Skeletal muscle tissue (tissue), 4 donors: ENCODE measurements around the gene PRPH. TPM values are rescaled to one million over a fixed set of nuclear protein-coding genes. Genes with fewer than 3 reads are reported as not detected.
"Not testable (repeated sequence)": the region's sequence is repeated elsewhere in the genome, so short reads cannot be mapped to it uniquely, and the experiment has no call there.

ENCODE experiments used
- H3K27ac ChIP-seq: one replicate; pipeline ENCODE4 v1.7.0; 2013; ENCODE audit warnings: mild to moderate bottlenecking, low read depth, low read length, inconsistent platforms
- H3K27me3 ChIP-seq, 3 donors: one replicate each; pipeline ENCODE4 v1.7.0; 2013; ENCODE audit warnings: low read length in 3 of 3; ENCODE audit not compliant: control insufficient read depth in 3 of 3, insufficient read depth in 3 of 3
- H3K36me3 ChIP-seq, 3 donors: one replicate each; pipeline ENCODE4 v1.7.0; 2013; ENCODE audit warnings: low read length in 3 of 3; ENCODE audit not compliant: control insufficient read depth in 3 of 3, insufficient read depth in 3 of 3
- H3K4me1 ChIP-seq, 3 donors: one replicate each; pipeline ENCODE4 v1.7.0; 2013; ENCODE audit warnings: low read length in 3 of 3, mild to moderate bottlenecking in 3 of 3; ENCODE audit not compliant: control insufficient read depth in 3 of 3, insufficient read depth in 3 of 3
- H3K4me3 ChIP-seq, 3 donors: one replicate each; pipeline ENCODE4 v1.7.0; 2013; ENCODE audit warnings: low read length in 3 of 3
- H3K9ac ChIP-seq, 3 donors: one replicate each; pipeline ENCODE4 v1.7.0; 2013; ENCODE audit warnings: low read length in 3 of 3, mild to moderate bottlenecking in 3 of 3, moderate library complexity in 2 of 3, low read depth in 1 of 3
- H3K9me3 ChIP-seq, 3 donors: one replicate each; pipeline ENCODE4 v1.7.0; 2013; ENCODE audit warnings: low read length in 3 of 3; ENCODE audit not compliant: control insufficient read depth in 3 of 3
- total RNA-seq: library from RNA; depleted of rRNA; stranded (reverse); fragments of >200 nt; gene quantifications from one replicate; pipeline ENCODE4 v1.2.3, GENCODE V29; 2014
- donor health status: Osteomylitis.

The PRPH gene
- total RNA-seq, 1 donor from 2014 or later = 2.6 TPM

DNA sequence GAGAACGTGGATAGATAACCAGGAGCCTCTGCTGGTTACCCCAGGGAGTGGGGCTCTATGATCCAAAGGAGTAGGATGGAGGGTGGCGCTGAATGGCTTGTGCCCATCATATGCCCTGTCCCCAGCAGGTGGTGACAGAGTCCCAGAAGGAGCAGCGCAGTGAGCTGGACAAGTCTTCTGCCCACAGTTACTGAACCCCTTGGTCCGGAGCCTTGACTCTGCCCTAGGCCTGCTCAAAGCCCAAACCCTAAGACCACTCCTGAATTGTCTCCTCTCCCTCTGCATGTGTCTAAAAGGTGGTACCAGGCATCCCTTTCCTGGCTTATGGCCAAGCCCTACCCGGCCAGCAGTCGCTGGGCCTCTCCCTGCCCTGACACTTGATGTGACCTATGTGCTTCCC lies 3.2 kb downstream of the PRPH start:
- Histone ChIP-seq H3K27me3 (peaks cover 42 to 50% (median 43%) of the 10 kb centered on the region in 3 donors), H3K4me3 (no peak overlapping the region), H3K9me3 (no peaks in the 10 kb centered on the region), H3K9ac (no peak overlapping the region), H3K27ac (no peak overlapping the region), H3K4me1 (peaks cover 10 to 12% (median 11%) of the 10 kb centered on the region in 3 donors), H3K36me3 (no peaks in the 10 kb centered on the region)

DNA sequence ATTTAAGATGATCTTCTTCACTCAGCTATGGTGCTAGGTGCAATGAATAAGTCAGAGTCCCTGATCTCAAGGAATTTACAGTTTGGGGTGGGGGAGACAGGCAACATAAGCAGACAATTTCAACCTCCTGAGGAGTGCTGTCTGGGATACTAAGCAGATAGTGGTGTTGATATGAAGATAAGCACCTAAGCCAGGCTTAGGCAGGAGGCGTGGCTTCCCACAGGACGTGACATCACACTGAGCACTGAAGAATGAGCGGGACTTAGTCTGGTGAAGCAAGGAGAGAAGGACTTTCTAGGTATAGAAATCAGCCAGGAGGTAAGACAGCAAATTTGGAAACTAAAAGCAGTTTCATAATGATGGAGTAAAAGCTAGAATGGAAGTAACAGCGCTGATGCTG lies 6.8 kb downstream of the PRPH start:
- Histone ChIP-seq H3K4me1 (peaks cover 5 to 6% (median 5%) of the 10 kb centered on the region in 3 donors), H3K4me3 (no peak overlapping the region), H3K36me3 (no peaks in the 10 kb centered on the region), H3K9ac (no peak overlapping the region), H3K27me3 (peaks cover 23 to 28% (median 24%) of the 10 kb centered on the region in 3 donors), H3K9me3 (no peaks in the 10 kb centered on the region), H3K27ac (no peak overlapping the region)

DNA sequence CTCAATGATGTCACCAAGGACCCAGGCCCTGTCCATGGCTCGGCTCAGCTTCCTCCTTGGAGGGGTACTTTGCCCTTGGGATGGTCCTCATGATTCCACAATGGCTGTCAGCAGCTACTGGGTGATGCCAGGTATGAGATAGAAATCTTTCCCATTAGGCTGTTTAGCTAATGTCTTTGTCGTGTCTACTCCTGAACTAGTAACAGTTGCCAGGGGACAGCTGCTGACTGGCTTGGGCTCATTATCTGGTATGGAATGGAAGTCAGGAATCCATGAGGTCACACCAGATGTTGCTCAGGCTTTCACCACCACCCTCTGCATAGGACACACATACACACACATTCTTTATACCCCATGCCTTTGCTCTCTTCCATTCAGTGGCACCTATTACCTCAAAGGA lies 9.2 kb downstream of the PRPH start:
- no peaks in the 10 kb centered on the region for H3K4me1 ChIP-seq
- H3K36me3 ChIP-seq = no peaks in the 10 kb centered on the region
- H3K27me3 ChIP-seq = peaks cover 2 to 8% (median 4%) of the 10 kb centered on the region in 3 donors
- no peak overlapping the region for H3K9ac ChIP-seq
- no peaks in the 10 kb centered on the region for H3K9me3 ChIP-seq
- H3K4me3 ChIP-seq = no peak overlapping the region
- no peak overlapping the region for H3K27ac ChIP-seq

DNA sequence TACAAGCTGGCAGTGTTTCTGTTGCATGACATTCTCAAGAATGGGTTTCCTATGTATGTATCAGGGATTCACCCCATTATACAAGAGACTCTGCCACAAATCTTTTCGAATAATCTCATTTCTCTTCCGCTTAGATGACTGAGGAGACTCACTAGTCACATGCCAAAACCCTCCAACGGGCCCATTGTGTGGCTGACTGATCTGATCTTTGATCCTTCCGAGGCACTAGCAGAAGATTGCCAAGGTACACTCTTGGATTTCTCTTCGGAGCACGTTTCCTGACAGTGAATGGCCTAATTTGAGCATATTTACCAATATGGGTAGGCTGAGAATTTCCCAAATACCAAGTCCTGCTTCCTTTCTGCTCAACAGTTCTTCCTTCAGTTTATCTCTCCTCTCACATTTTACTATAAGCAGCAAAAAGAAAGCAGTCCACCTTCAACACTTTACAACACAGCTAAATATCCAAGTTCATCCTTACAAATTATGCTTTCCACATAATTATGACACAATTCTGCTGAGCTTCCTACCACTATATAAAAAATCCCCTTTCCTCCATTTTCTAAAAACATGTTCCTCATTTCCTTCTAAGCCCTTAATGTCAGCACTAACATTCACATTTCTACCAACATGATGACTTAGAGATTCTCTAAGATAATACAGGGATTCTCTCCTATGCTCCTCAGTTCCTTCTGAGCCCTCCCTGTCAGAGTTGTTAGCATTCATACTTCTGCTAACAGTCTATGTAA lies 11.0 kb downstream of the PRPH start:
- Histone ChIP-seq H3K27me3 (peaks cover 2 to 4% (median 3%) of the 10 kb centered on the region in 3 donors), H3K9ac (no peak overlapping the region), H3K4me1 (no peaks in the 10 kb centered on the region)

DNA sequence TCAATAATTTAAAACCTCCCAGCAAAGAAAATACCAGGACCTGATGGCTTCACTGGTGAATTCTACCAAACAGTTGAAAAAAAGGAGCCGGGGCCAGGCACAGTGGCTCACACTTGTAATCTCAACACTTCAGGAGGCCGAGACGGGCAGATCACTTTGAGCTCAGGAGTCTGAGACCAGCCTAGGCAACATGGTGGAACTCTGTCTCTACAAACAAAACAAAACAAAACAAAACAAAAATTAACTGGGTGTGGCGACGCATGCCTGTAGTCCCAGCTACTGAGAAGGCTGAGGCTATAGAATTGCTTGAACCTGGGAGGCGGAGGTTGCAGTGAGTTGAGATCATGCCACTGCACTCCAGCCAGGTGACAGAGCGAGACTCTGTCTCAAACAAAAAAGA lies 14.4 kb downstream of the PRPH start:
- no peak overlapping the region for H3K27ac ChIP-seq
- H3K9me3 ChIP-seq = no peaks in the 10 kb centered on the region

More for the DNA sequence above, 11.0 kb downstream of the PRPH start:
- H3K36me3 ChIP-seq = no peaks in the 10 kb centered on the region
- H3K9me3 ChIP-seq = no peaks in the 10 kb centered on the region
- no peak overlapping the region for H3K4me3 ChIP-seq
- H3K27ac ChIP-seq = no peak overlapping the region

DNA sequence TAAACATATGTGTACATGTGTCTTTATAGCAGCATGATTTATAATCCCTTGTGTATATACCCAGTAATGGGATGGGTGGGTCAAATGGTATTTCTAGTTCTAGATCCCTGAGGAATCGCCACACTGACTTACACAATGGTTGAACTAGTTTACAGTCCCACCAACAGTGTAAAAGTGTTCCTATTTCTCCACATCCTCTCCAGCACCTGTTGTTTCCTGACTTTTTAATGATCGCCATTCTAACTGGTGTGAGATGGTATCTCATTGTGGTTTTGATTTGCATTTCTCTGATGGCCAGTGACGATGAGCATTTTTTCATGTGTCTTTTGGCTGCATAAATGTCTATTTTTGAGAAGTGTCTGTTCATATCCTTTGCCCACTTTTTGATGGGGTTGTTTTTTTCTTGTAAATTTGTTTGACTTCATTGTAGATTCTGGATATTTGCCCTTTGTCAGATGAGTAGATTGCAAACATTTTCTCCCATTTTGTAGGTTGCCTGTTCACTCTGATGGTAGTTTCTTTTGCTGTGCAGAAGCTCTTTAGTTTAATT lies 15.6 kb downstream of the PRPH start:
- not testable (repeated sequence) for H3K4me3 ChIP-seq, H3K27me3 ChIP-seq, H3K27ac ChIP-seq, H3K36me3 ChIP-seq, H3K4me1 ChIP-seq, H3K9ac ChIP-seq, H3K9me3 ChIP-seq

More for the DNA sequence above, 14.4 kb downstream of the PRPH start:
- Histone ChIP-seq H3K4me1 (no peaks in the 10 kb centered on the region), H3K36me3 (no peaks in the 10 kb centered on the region), H3K9ac (no peak overlapping the region), H3K27me3 (peaks cover 0 to 2% (median 0%) of the 10 kb centered on the region in 3 donors), H3K4me3 (no peak overlapping the region)

DNA sequence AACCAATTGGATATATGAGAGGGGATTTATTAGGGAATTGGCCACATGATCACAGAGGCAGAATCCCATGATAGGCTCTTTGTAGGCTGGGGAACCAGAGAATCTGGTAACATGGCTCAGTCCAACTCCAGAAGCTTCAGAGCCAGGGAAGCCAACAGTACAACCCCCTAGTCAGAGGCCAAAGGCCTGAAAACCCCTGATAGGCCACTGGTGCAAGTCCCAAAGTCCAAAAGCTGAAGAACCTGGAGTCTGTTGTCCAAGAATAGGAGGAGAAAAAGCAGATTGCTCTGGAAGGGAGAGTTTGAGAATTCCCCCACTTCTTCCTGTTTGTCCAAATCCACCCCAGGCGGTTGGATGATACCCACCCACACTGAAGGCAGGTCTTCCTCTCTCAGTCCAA lies 19.9 kb downstream of the PRPH start:
- Histone ChIP-seq H3K9me3 (no peaks in the 10 kb centered on the region), H3K4me1 (no peaks in the 10 kb centered on the region), H3K27me3 (no peaks in the 10 kb centered on the region), H3K9ac (no peak overlapping the region), H3K27ac (no peak overlapping the region), H3K36me3 (no peaks in the 10 kb centered on the region), H3K4me3 (no peak overlapping the region)

DNA sequence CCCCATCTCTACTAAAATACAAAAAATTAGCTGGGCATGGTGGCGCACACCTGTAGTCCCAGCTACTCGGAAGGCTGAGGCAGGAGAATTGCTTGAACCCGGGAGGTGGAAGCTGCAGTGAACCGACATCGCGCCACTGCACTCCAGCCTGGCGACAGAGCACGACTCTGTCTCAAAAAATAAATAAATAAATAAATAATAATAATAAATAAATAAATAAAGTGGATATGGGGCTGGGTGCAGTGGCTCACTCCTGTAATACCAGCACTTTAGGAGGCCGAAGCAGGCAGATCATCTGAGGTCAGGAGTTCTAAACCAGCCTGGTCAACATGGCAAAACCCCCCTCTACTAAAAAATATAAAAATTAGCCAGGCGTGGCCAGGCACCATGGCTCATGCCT lies 22.2 kb downstream of the PRPH start:
- not testable (repeated sequence) for H3K4me1 ChIP-seq, H3K4me3 ChIP-seq, H3K9me3 ChIP-seq, H3K36me3 ChIP-seq, H3K27ac ChIP-seq, H3K27me3 ChIP-seq, H3K9ac ChIP-seq

DNA sequence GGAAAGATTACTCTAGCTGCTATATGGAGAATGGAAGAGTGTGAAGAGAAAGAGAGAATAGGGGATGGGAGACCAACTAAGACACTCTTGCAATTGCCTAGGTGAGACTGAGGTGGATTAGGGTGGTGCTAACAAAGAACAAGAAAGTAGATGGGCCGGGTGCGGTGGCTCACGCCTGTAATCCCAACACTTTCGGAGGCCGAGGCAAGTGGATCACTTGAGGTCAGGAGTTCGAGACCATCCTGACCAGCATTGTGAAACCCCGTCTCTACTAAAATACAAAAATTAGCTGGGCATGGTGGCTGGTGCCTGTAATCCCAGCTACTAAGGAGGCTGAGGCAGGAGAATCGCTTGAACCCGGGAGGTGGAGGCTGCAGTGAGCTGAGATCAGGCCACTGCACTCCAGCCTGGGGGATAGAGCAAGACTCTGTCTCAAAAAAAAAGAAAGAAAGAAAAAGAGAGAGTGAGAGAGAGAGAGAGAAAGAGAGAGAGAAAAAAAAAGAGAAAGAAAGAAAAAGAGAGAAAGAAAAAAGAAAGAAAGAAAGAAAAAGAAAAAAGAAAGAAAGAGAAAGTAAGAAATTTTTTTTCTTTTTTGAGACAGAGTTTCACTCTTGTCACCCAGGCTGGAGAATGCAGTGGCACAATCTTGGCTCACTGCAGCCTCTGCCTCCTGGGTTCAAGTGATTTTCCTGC lies 25.6 kb downstream of the PRPH start:
- peaks cover 6 to 14% (median 13%) of the 10 kb centered on the region in 3 donors for H3K4me1 ChIP-seq
- not testable (repeated sequence) for H3K27ac ChIP-seq, H3K27me3 ChIP-seq, H3K9me3 ChIP-seq, H3K36me3 ChIP-seq, H3K9ac ChIP-seq, H3K4me3 ChIP-seq

DNA sequence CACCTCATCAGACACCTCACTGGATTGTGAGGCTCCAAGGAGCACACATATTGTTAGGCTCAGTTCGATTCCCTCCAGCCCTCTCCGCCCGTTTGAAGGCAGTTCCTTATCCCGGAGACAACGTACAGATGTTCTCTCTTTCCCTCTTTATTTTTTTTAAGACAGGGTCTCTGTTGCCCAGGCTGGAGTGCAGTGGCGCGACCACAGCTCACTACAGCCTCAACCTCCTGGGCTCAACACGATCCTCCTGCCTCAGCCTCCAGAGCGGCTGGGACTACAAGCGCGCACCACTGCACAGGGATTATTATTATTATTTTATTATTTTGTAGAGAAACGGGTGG lies 27.4 kb downstream of the PRPH start:
- peak overlapping the region; percentile 73 to 87 (median 76) for H3K4me3 ChIP-seq
- no peaks in the 10 kb centered on the region for H3K27me3 ChIP-seq
- peak overlapping the region; percentile 55 to 83 (median 65) for H3K9ac ChIP-seq
- H3K27ac ChIP-seq = no peak overlapping the region
- peaks cover 6 to 14% (median 13%) of the 10 kb centered on the region in 3 donors for H3K4me1 ChIP-seq
- H3K36me3 ChIP-seq = no peaks in the 10 kb centered on the region
- H3K9me3 ChIP-seq = no peaks in the 10 kb centered on the region
